ENCODE data around the gene SLC34A1.

The SLC34A1 gene

GRCh38 chr5:177433658-177434217, 49.5 kb downstream of the SLC34A1 start:
- DNase-seq: no peak

DNA sequence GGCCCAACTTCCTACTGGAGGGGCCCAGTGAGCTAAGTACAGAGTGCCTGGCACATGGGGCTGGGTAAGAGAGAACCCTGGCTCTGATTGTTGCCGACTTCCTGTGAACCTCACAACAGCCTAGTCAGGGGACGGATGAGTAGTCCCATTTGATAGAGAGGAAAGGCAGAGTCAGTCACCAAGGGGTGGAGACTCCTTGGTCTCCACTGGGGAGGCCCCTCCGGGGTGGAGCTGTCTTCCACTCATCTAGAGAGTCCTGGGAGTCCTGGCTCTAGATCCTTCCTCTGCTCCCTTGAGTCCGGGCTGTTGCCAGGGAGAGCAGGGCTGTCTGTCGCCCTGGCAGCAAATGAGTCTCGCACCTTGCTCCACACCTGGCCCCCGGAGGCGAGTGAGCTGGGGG, 50.2 kb downstream of the SLC34A1 start:
- DNase-seq: no peak

DNA sequence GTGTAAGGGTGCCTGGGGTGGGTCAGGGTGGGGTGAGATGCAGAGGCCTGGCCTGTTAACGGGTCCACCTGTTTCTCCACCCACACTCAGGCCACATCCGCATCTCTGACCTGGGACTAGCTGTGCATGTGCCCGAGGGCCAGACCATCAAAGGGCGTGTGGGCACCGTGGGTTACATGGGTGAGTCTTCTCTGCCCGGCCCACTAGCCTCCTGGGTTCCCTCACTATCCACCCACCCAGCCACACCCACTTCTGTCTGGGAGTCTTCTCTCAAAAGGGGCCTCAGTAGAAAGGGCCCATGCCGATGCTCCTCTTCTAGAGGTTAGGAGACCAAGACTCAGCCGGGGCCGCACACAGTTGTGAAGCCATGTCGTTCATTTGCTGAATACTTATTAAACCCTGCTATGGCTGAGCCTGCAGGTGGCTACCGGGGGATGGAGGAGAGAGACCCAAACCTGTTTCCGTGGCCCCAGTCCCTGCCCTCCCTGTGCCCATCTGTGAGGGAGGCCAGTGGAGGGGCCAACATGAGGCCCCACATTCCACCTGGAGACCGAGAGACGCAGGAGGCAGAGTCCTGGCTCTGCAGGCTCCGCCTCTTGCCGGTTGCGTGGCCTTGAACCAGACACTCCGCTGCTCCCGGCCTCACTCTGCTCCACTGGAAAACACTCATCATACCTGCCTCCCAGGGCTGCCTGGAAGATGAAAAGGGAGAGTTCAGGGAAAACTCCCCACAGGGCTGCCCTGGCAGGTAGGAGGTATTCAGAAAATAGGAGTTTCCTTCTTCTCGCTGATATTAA, 50.9 kb downstream of the SLC34A1 start:
- no peak for DNase-seq

DNA sequence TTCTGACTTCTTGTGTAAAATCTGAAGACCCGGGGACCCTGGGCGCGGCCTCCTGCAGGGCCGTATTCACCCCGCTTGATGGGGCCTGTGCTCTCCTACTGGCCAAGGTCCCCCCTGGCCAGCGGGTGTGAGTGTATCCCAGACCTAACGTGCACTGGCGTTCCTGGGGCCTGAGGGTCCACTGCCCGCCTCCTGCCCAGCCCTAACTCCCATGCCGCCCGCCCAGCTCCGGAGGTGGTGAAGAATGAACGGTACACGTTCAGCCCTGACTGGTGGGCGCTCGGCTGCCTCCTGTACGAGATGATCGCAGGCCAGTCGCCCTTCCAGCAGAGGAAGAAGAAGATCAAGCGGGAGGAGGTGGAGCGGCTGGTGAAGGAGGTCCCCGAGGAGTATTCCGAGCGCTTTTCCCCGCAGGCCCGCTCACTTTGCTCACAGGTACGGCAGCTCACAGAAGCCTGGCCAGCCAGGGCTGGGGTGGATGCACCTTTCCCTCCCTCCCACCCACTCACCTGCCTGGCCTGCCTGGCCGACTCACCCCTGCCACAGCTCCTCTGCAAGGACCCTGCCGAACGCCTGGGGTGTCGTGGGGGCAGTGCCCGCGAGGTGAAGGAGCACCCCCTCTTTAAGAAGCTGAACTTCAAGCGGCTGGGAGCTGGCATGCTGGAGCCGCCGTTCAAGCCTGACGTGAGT, 51.8 kb downstream of the SLC34A1 start:
- DNase-seq: no peak

DNA sequence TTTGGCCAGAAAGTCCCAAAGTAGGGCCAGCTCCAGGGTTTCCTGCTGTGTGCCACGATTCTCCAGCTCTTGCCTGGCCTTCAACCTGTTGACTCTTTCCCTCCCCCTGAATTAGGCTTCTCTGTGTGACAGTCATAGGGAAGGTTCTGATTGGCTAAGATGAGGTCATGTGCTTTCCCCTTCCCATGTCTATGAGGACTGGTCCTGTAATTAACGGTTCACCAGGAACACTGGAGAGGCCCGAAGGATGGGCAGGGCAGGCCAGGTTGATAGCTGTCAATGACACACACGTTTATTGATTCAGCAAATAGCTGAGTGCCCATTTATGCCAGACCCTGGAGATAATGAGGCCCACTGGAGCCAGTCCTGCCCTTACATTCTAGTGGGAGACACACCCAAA, 53.4 kb downstream of the SLC34A1 start:
- DNase-seq: no peak

DNA sequence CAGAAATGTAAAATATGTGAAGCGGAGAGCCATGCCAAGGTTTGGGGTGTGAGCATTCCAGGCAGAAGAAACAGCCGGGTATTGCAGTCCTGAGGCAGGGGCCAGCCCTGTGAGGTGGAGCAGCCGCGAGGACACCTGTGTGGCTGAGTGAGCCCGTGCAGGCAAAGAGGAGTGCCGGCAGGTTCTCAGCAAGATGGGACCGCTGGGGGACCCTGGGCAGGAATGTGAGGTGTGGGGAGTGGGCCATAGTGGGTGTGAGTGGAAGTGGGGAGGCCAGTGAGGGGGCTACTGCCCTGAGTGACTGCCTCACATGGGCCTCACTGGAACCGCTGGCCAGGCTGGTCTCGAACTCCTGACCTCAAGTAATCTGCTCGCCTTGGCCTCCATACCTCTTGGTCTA, 54.2 kb downstream of the SLC34A1 start:
- DNase-seq: no peak

GRCh38 chr5:177439518-177440053, 55.4 kb downstream of the SLC34A1 start:
- no peak for DNase-seq

GRCh38 chr5:177440211-177440989, 56.2 kb downstream of the SLC34A1 start:
- DNase-seq: no peak

DNA sequence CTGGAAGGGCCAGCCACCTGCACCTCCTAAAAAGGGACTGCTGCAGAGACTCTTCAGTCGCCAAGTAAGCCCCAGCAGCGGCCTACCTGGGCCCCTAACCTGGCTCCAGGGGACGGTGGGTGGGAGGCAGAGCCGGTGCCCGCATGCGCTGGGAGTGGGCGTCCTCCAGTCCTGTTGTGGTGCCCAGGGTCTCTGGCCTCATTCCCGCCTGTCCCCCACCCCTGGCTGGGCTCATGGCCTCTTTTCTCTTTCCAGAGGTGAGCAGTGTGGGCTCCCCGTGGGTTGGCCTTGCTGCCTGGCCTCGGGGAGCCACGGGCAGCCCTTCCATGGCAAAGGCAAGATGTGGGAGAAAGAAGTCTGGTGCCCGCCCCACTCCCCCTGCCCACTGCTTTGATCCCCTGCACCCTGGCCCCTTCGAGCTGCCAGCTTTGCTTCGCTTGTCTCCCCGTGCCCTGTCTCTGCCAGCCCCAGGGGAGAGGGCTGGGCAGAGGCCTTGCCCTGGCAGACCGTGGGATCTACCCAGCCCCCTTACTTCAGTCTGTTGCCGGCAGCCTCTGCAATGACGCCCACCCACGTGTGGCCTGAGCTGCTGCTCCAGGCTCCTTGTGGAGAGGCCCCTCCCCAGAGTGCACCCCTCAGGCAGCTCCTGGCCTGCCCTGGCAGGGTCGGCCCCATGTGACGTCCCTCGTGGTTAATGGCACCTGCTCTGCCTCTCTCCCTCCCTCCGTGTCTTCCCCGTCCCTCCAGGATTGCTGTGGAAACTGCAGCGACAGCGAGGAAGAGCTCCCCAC, 57.0 kb downstream of the SLC34A1 start:
- no peak for DNase-seq

- no peak for DNase-seq
Measured at GRCh38 chr5:177442066-177442826, 58.0 kb downstream of the SLC34A1 start.

GRCh38 chr5:177443144-177443983, 59.1 kb downstream of the SLC34A1 start:
- DNase-seq: no peak

- DNase-seq: no peak
Measured at GRCh38 chr5:177444106-177445051, 60.1 kb downstream of the SLC34A1 start.

DNA sequence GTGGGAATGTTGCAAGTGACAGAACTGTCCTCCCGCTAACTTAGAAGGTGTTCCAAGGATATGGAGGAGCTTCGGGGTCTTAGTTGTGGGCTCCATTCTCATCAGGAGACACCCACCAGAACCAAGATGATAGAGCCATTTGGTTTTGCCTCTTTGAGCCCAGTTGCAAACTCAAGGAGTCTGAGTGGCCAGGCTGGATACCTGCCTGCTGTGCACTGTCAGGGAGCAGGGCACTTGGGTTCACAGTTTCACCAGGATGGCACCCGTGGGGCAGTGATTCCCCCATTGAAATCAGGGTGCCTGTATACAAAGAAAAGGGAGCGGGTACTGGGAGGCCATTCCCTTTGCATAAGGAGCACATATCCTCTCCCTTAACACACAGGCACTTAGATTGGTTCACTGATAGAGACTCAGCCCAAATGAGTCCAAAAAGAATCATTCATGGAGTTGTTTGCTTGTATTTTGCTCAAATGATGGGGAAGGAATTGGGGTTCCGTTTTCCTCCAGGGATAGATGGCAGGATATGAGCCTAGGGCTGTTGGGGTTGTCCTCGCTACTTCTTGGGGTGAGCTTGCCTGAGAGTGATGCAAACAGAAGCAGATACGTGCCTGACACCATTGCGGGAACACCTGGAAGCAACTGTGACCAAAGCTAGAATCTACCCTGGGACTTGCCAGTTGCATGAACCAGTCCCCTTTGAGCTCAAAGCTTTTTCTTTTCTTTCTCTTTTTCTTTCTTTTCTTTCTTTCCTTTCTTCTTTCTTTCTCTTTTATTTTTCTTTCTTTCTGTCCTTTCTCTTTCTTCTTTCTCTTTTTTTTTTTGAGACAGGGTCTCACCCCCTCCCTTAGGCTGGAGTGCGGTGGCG, 61.0 kb downstream of the SLC34A1 start:
- no peak for DNase-seq

DNA sequence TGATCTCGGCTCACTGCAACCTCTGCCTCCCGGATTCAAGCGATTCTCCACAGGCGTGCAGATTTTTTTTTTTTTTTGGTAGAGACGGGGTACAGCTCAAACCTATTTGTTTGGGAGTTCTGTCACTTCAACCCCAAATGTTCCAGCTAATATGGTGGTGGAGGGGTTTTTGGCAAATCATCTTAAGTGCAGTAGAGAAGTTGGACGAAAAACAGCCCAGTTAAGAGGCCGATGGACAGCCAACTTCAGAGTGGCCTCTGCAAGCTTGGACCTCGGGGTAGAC, 61.6 kb downstream of the SLC34A1 start:
- DNase-seq: no peak

DNA sequence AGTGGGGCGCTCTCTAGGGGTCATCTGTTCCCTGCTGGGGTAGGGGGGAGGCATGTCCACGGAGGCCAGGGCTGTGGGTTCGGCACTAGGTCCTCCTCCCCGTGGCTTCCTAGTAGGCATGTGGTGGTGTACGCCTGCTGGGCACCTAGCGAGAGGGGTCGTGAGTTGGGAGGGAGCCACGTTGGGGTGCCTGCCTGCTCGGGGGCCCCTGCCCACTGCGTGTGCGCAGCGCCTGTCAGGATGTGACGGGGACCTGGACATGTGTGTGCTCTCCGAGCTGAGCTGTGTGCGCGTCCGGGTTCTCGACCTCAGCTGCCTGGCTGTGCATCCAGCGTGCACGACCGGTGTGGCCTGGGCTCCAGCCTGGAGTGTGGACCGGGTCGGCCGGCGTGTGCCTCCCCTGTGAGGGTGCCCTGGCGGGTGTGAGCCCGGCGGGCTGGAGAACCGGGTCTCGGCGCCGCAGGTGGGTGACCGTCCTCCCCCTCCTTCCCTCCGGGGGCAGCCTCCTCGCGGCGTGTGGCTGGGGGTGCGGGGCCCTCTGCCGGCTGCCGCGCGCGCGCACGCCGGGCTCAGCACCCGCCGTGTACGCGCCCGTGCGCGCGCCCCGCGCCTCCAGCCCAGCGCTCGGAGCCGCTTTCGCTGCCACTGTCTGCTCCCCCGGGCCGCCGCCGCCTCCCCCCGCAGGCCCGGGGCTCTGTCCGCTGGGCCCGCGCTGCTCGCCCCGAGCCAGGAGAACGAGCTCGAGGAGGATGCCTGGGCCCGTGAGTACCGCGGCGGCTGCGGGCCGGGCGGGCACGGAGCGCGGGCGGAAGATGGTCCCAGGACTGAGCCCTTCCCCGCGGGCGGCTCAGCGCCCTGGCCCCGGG, 62.2 kb downstream of the SLC34A1 start, which contains the start of gene PRR7:
PRR7 (plus strand) TSS at position 615 of the 866 bp plus-strand sequence. CDS start 8,254 bp downstream, outside the sequence.
- DNase-seq: no peak

- no peak for DNase-seq
Measured at GRCh38 chr5:177447066-177447610, 62.9 kb downstream of the SLC34A1 start.
